Natural killer cell (primary cell): Measurements from ENCODE around the gene RASGRF2. TPM values are rescaled to one million over a fixed set of nuclear protein-coding genes. Genes with fewer than 3 reads are reported as not detected.
A peak's percentile ranks its signal among the peaks of the same experiment; 100 is the strongest.

ENCODE experiments used
- ATAC-seq, 3 donors: fragments of 150-1000 bp in 2 of 3; fragments of 200-7000 bp in 1 of 3; cut with Tn5 transposase; 1 replicate in 1 of 3; 2 replicates in 2 of 3; pipeline ENCODE4 v1.10.0; 2021; ENCODE audit warnings: mild to moderate bottlenecking in 2 of 3, moderate library complexity in 2 of 3
- DNase-seq, 2 donors: peaks; one replicate each; pipeline versions ENCODE4 v3.0.0 to v3.0.0-alpha.2; 2013 to 2021; ENCODE audit warnings: mixed read lengths in 1 of 2
- H3K27ac ChIP-seq: one replicate; pipeline ENCODE4 v1.5.1; 2013; ENCODE audit warnings: mild to moderate bottlenecking, low read length
- H3K27me3 ChIP-seq: one replicate; pipeline ENCODE4 v1.6.1; 2013; ENCODE audit warnings: low read length; ENCODE audit not compliant: control insufficient read depth, insufficient read depth
- H3K36me3 ChIP-seq: one replicate; pipeline ENCODE4 v1.6.1; 2013; ENCODE audit warnings: low read length; ENCODE audit not compliant: control insufficient read depth, insufficient read depth
- H3K4me1 ChIP-seq: one replicate; pipeline ENCODE4 v1.6.1; 2013; ENCODE audit warnings: low read length; ENCODE audit not compliant: control insufficient read depth, insufficient read depth
- H3K4me3 ChIP-seq: one replicate; pipeline ENCODE4 v1.5.1; 2013; ENCODE audit warnings: low read length
- H3K9me3 ChIP-seq: one replicate; pipeline ENCODE4 v1.6.1; 2013; ENCODE audit warnings: low read length; ENCODE audit not compliant: control insufficient read depth, insufficient read depth
- H3K27ac Mint-ChIP-seq, 2 donors: one replicate each; pipeline ENCODE4 v1.8.0; 2022; ENCODE audit warnings: mild to moderate bottlenecking in 2 of 2, mixed read lengths in 2 of 2, moderate library complexity in 1 of 2
- H3K27me3 Mint-ChIP-seq, 2 donors: one replicate each; pipeline ENCODE4 v1.8.0; 2022; ENCODE audit warnings: low read depth in 2 of 2, mixed read lengths in 2 of 2
- H3K36me3 Mint-ChIP-seq: one replicate; pipeline ENCODE4 v1.8.0; 2022; ENCODE audit warnings: mixed read lengths
- H3K4me1 Mint-ChIP-seq, 2 donors: one replicate each; pipeline ENCODE4 v1.8.0; 2022; ENCODE audit warnings: mixed read lengths in 2 of 2
- H3K4me3 Mint-ChIP-seq: one replicate; pipeline ENCODE4 v1.8.0; 2022; ENCODE audit warnings: mild to moderate bottlenecking, moderate library complexity, mixed read lengths
- H3K9me3 Mint-ChIP-seq, 2 donors: one replicate each; pipeline ENCODE4 v1.8.0; 2022; ENCODE audit warnings: mixed read lengths in 2 of 2
- CTCF ChIP-seq: fragments of 200-600 bp; IDR thresholded peaks from one replicate; pipeline ENCODE4 v1.8.0; 2022; ENCODE audit warnings: antibody characterized with exemption
- WGBS: methylation state at CpG from one replicate; pipeline ENCODE4 v1.1.7; 2013; ENCODE audit warnings: missing lambda C conversion rate; ENCODE audit not compliant: insufficient coverage; 5-methylcytosine and 5-hydroxymethylcytosine counted together
- intact Hi-C: fragments of 100-400 bp; cut with micrococcal nuclease; formaldehyde crosslinking; loops from one replicate; pipeline ENCODE4 v1.14.2; 2022
- total RNA-seq, 4 donors: library from RNA; stranded (reverse); fragments of 120-200 nt in 1 of 4; gene quantifications; one replicate each; pipeline versions ENCODE4 v1.2.3 to v1.2.4, GENCODE V29; 2013 to 2022

RASGRF2 gene
- total RNA-seq, result 10 to 100 TPM in 1 of 3 donors, 1 to 10 TPM in 2; 5.6 to 10.1 (median 6.1) TPM
- 11.9 TPM for total RNA-seq (2013)

- Mint-ChIP-seq H3K4me1 (peaks cover 25 to 33% of the 10 kb centered on the region in 2 donors), H3K9me3 (no peaks in the 10 kb centered on the region), H3K36me3 (no peaks in the 10 kb centered on the region), H3K27me3 (peaks cover 23 to 32% of the 10 kb centered on the region in 2 donors), H3K27ac (peak within 1 kb of the TSS in 1 of 2 donors; percentile 37), H3K4me3 (peak within 1 kb of the TSS; percentile 88)
- Histone ChIP-seq H3K4me1 (peaks cover 21% of the 10 kb centered on the region), H3K27me3 (peaks cover 9% of the 10 kb centered on the region), H3K36me3 (no peaks in the 10 kb centered on the region), H3K4me3 (peak within 1 kb of the TSS; percentile 40), H3K27ac (no peak within 1 kb of the TSS), H3K9me3 (no peaks in the 10 kb centered on the region)
- intact Hi-C loops, result loop anchor here (5.0 kb wide), 1 partner anchor 203 kb away; no protein-coding TSS in a partner anchor
- DNase-seq (peak in 1 of 2 donors; percentile 73), ATAC-seq (peak; percentile 18 to 45 (median 39))
- no peak for TF ChIP-seq CTCF
- WGBS, result 13% methylated on average over 66 of the region's 66 CpGs
These were observed at the start of gene RASGRF2 for GRCh38 chr5:80959768-80960442. Gene RASGRF2, plus strand, starts transcription at chr5:80960363. Its CDS starts 376 bp downstream, at chr5:80960739.

GRCh38 chr5:80912479-80912878 lies 47.7 kb upstream of the RASGRF2 start:
- DNase-seq, result no peak
- Histone ChIP-seq H3K27me3 (no peaks in the 10 kb centered on the region), H3K4me3 (no peak overlapping the region), H3K4me1 (no peaks in the 10 kb centered on the region), H3K27ac (no peak overlapping the region), H3K9me3 (no peaks in the 10 kb centered on the region), H3K36me3 (no peaks in the 10 kb centered on the region)
- no peak for TF ChIP-seq CTCF
- H3K27me3 Mint-ChIP-seq, result no peaks in the 10 kb centered on the region
- intact Hi-C loops, result no loop called here
- H3K9me3 Mint-ChIP-seq, result no peaks in the 10 kb centered on the region
- no peak overlapping the region for H3K27ac Mint-ChIP-seq
- 94% methylated on average over 2 of the region's 3 CpGs for WGBS
- no peak for ATAC-seq
- no peaks in the 10 kb centered on the region for H3K4me1 Mint-ChIP-seq
- no peak overlapping the region for H3K4me3 Mint-ChIP-seq
- no peaks in the 10 kb centered on the region for H3K36me3 Mint-ChIP-seq

GRCh38 chr5:80915716-80916115 lies 44.4 kb upstream of the RASGRF2 start:
- H3K27me3 ChIP-seq, result no peaks in the 10 kb centered on the region

More at GRCh38 chr5:80915716-80916115, 44.4 kb upstream of the RASGRF2 start:
- DNase-seq (no peak), ATAC-seq (no peak)
- Mint-ChIP-seq H3K27me3 (no peaks in the 10 kb centered on the region), H3K36me3 (no peaks in the 10 kb centered on the region), H3K9me3 (no peaks in the 10 kb centered on the region), H3K27ac (no peak overlapping the region), H3K4me3 (no peak overlapping the region), H3K4me1 (no peaks in the 10 kb centered on the region)
- 100% methylated on average over 1 of the region's 1 CpG for WGBS
- Histone ChIP-seq H3K27ac (no peak overlapping the region), H3K4me1 (no peaks in the 10 kb centered on the region), H3K4me3 (no peak overlapping the region), H3K36me3 (no peaks in the 10 kb centered on the region), H3K9me3 (no peaks in the 10 kb centered on the region)
- intact Hi-C loops, result no loop called here
- no peak for TF ChIP-seq CTCF
